ENCODE data around the gene SCRN1. TPM values are rescaled to one million over a fixed set of nuclear protein-coding genes. Genes with fewer than 3 reads are reported as not detected.

Gene SCRN1
- total RNA-seq, 2 donors from 2014 or later, result 1.3 to 2.1 TPM

- Mint-ChIP-seq H3K36me3 (no peaks in the 10 kb centered on the region), H3K9me3 (no peaks in the 10 kb centered on the region)
Observed at GRCh38 chr7:29924006-29924405, 65.6 kb downstream of the SCRN1 start.

GRCh38 chr7:29922921-29923700 is 66.5 kb downstream of the SCRN1 start:
- DNase-seq (ENCODE audit: low spot score in 2 of 2), result no peak
- no peak for ATAC-seq
- Mint-ChIP-seq H3K27ac (peak overlapping the region in 1 of 2 donors; percentile 55), H3K9me3 (no peaks in the 10 kb centered on the region), H3K36me3 (no peaks in the 10 kb centered on the region)

More at GRCh38 chr7:29924006-29924405, 65.6 kb downstream of the SCRN1 start:
- no peak for DNase-seq (ENCODE audit: low spot score in 2 of 2)
- H3K27ac Mint-ChIP-seq, result no peak overlapping the region
- no peak for ATAC-seq

- DNase-seq (ENCODE audit: low spot score in 2 of 2) (peak in 1 of 2 donors; percentile 47), ATAC-seq (peak; percentile 75 to 79)
- Mint-ChIP-seq H3K36me3 (no peaks in the 10 kb centered on the region), H3K9me3 (no peaks in the 10 kb centered on the region), H3K27ac (no peak overlapping the region)
Observed at GRCh38 chr7:29921404-29922010, 68.1 kb downstream of the SCRN1 start.

GRCh38 chr7:29920491-29920890 is 69.1 kb downstream of the SCRN1 start:
- Mint-ChIP-seq H3K36me3 (no peaks in the 10 kb centered on the region), H3K27ac (no peak overlapping the region), H3K9me3 (no peaks in the 10 kb centered on the region)
- ATAC-seq (no peak), DNase-seq (ENCODE audit: low spot score in 2 of 2) (no peak)

- ATAC-seq (no peak), DNase-seq (ENCODE audit: low spot score in 2 of 2) (no peak)
- Mint-ChIP-seq H3K9me3 (no peaks in the 10 kb centered on the region), H3K36me3 (no peaks in the 10 kb centered on the region), H3K27ac (no peak overlapping the region)
Observed at GRCh38 chr7:29919790-29920189, 69.8 kb downstream of the SCRN1 start.

GRCh38 chr7:29918850-29919249 is 70.8 kb downstream of the SCRN1 start:
- DNase-seq (ENCODE audit: low spot score in 2 of 2) (no peak), ATAC-seq (no peak)
- H3K36me3 Mint-ChIP-seq, result no peaks in the 10 kb centered on the region
- H3K9me3 Mint-ChIP-seq, result no peaks in the 10 kb centered on the region
- H3K27ac Mint-ChIP-seq, result no peak overlapping the region

- no peaks in the 10 kb centered on the region for H3K36me3 Mint-ChIP-seq
- no peak for DNase-seq (ENCODE audit: low spot score in 2 of 2)
- H3K27ac Mint-ChIP-seq, result peak overlapping the region in 1 of 2 donors; percentile 12
- H3K9me3 Mint-ChIP-seq, result no peaks in the 10 kb centered on the region
- no peak for ATAC-seq
Observed at GRCh38 chr7:29917641-29918040, 72.0 kb downstream of the SCRN1 start.

- Mint-ChIP-seq H3K27ac (no peak overlapping the region), H3K9me3 (no peaks in the 10 kb centered on the region), H3K36me3 (no peaks in the 10 kb centered on the region)
- DNase-seq (ENCODE audit: low spot score in 2 of 2) (no peak), ATAC-seq (no peak)
Observed at GRCh38 chr7:29915481-29916215, 74.0 kb downstream of the SCRN1 start.

- no peak overlapping the region for H3K27ac Mint-ChIP-seq
- ATAC-seq, result no peak
- H3K36me3 Mint-ChIP-seq, result no peaks in the 10 kb centered on the region
- no peak for DNase-seq (ENCODE audit: low spot score in 2 of 2)
- H3K9me3 Mint-ChIP-seq, result no peaks in the 10 kb centered on the region
Observed at GRCh38 chr7:29914180-29914579, 75.4 kb downstream of the SCRN1 start.

GRCh38 chr7:29906200-29907022 is 83.2 kb downstream of the SCRN1 start:
- H3K27ac Mint-ChIP-seq, result no peak overlapping the region
- ATAC-seq (no peak), DNase-seq (ENCODE audit: low spot score in 2 of 2) (no peak)
- H3K9me3 Mint-ChIP-seq, result peaks cover 17 to 21% of the 10 kb centered on the region in 2 donors
- H3K36me3 Mint-ChIP-seq, result peaks cover 20 to 22% of the 10 kb centered on the region in 2 donors

GRCh38 chr7:29900745-29901144 is 88.9 kb downstream of the SCRN1 start:
- DNase-seq (ENCODE audit: low spot score in 2 of 2), result no peak
- H3K27ac Mint-ChIP-seq, result no peak overlapping the region
- no peak for ATAC-seq

GRCh38 chr7:29898301-29898700 is 91.3 kb downstream of the SCRN1 start:
- DNase-seq (ENCODE audit: low spot score in 2 of 2) (no peak), ATAC-seq (no peak)
- H3K27ac Mint-ChIP-seq, result no peak overlapping the region
- peaks cover 0 to 7% of the 10 kb centered on the region in 2 donors for H3K36me3 Mint-ChIP-seq
- peaks cover 8 to 9% of the 10 kb centered on the region in 2 donors for H3K9me3 Mint-ChIP-seq

More at GRCh38 chr7:29900745-29901144, 88.9 kb downstream of the SCRN1 start:
- Mint-ChIP-seq H3K36me3 (peaks cover 9 to 19% of the 10 kb centered on the region in 2 donors), H3K9me3 (peaks cover 15 to 16% of the 10 kb centered on the region in 2 donors)

- H3K27ac Mint-ChIP-seq, result no peak overlapping the region
- peaks cover 0 to 7% of the 10 kb centered on the region in 2 donors for H3K36me3 Mint-ChIP-seq
- ATAC-seq, result no peak
- DNase-seq (ENCODE audit: low spot score in 2 of 2), result no peak
- peaks cover 8 to 9% of the 10 kb centered on the region in 2 donors for H3K9me3 Mint-ChIP-seq
Observed at GRCh38 chr7:29896685-29897411, 92.8 kb downstream of the SCRN1 start.

GRCh38 chr7:29895559-29895958 is 94.0 kb downstream of the SCRN1 start:
- ATAC-seq (no peak), DNase-seq (ENCODE audit: low spot score in 2 of 2) (no peak)
- H3K27ac Mint-ChIP-seq, result no peak overlapping the region

GRCh38 chr7:29894256-29894655 is 95.3 kb downstream of the SCRN1 start:
- ATAC-seq, result no peak
- DNase-seq (ENCODE audit: low spot score in 2 of 2), result no peak
- H3K9me3 Mint-ChIP-seq, result peaks cover 8 to 9% of the 10 kb centered on the region in 2 donors
- H3K27ac Mint-ChIP-seq, result no peak overlapping the region
- peaks cover 0 to 6% of the 10 kb centered on the region in 2 donors for H3K36me3 Mint-ChIP-seq

More at GRCh38 chr7:29895559-29895958, 94.0 kb downstream of the SCRN1 start:
- peaks cover 8 to 9% of the 10 kb centered on the region in 2 donors for H3K9me3 Mint-ChIP-seq
- H3K36me3 Mint-ChIP-seq, result peaks cover 0 to 7% of the 10 kb centered on the region in 2 donors

Data from activated naive CD4-positive, alpha-beta T cell treated with anti-CD3 and anti-CD28 coated beads, Interleukin-2, amount 50 U/mL, for 72 hours (primary cell).